Measurements from ENCODE around the gene GPC6. TPM values are rescaled to one million over a fixed set of nuclear protein-coding genes. Genes with fewer than 3 reads are reported as not detected.
A peak's percentile ranks its signal among the peaks of the same experiment; 100 is the strongest.

The GPC6 gene
- total and polyA plus RNA-seq, 12 donors, result 0.15 to 5.4 (median 2.5) TPM

DNA sequence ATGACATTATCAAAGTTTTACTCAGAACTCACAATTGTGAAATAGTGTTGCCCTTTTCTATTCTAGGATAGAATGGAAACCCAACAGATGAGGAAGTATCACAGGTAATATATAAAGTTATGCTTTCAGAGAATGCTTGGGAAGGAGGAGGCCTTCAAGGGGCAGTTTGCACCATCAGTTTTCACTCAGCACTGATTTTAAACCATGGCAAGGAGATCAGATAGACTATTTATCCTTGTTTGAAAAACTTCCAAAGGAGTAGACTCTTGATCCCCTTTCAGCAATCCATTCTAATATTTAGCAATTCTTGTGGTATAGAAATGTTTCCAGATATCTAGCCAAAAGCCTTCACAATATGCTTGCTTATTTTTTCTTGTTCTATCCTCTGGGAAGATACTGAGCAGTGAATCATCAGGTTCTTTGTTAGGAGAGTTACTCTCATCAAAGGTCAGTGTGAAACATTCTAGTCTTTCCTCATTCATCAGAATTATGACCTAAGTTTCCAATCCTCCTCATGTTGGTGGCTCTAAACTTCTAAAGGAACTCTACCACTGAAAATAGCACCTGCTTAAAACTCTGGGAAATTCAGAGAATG, 3.8 kb downstream of the GPC6 start:
- H3K4me3 ChIP-seq, result peak overlapping the region in 1 of 10 donors; percentile 61
- H3K4me1 ChIP-seq, result peaks cover 0 to 16% (median 0%) of the 10 kb centered on the region in 9 donors
- intact Hi-C loops (cut with DNase I), result no loop called here
- no peaks in the 10 kb centered on the region for H3K36me3 ChIP-seq
- DNase-seq (no peak), ATAC-seq (peak in 1 of 8 donors; percentile 36)
- no peak overlapping the region for H3K27ac ChIP-seq
- peaks cover 0 to 59% (median 42%) of the 10 kb centered on the region in 7 donors for H3K27me3 ChIP-seq
- H3K9me3 ChIP-seq, result no peaks in the 10 kb centered on the region
- no peak for TF ChIP-seq CTCF (IDR thresholded peaks at IDR 0.05)

GRCh38 chr13:93231867-93232266, 5.3 kb downstream of the GPC6 start:
- no peak for TF ChIP-seq CTCF (IDR thresholded peaks at IDR 0.05)
- Histone ChIP-seq H3K4me3 (no peak overlapping the region), H3K9me3 (peaks cover 0 to 3% (median 0%) of the 10 kb centered on the region in 11 donors), H3K27me3 (peaks cover 0 to 47% (median 33%) of the 10 kb centered on the region in 7 donors), H3K4me1 (peaks cover 0 to 15% (median 0%) of the 10 kb centered on the region in 9 donors), H3K36me3 (no peaks in the 10 kb centered on the region), H3K27ac (no peak overlapping the region)
- no peak for DNase-seq
- ATAC-seq, result no peak
- WGBS, 2 donors, result 71 to 77% methylated on average over 3 of the region's 3 CpGs
- intact Hi-C loops (cut with DNase I), result no loop called here

- no peak overlapping the region for H3K4me3 ChIP-seq
- DNase-seq (no peak), ATAC-seq (no peak)
- H3K36me3 ChIP-seq, result no peaks in the 10 kb centered on the region
- no peak overlapping the region for H3K27ac ChIP-seq
- no peak for TF ChIP-seq CTCF (IDR thresholded peaks at IDR 0.05)
- intact Hi-C loops (cut with DNase I), result no loop called here
- peaks cover 0 to 26% (median 11%) of the 10 kb centered on the region in 7 donors for H3K27me3 ChIP-seq
- WGBS, 2 donors, result 51% methylated on average over 3 of the region's 3 CpGs
- H3K4me1 ChIP-seq, result no peaks in the 10 kb centered on the region
- H3K9me3 ChIP-seq, result peaks cover 0 to 21% (median 10%) of the 10 kb centered on the region in 11 donors
Observed at GRCh38 chr13:93233997-93234416, 7.4 kb downstream of the GPC6 start.

- Histone ChIP-seq H3K36me3 (no peaks in the 10 kb centered on the region), H3K9me3 (peaks cover 0 to 25% (median 15%) of the 10 kb centered on the region in 11 donors), H3K4me1 (no peaks in the 10 kb centered on the region), H3K4me3 (no peak overlapping the region), H3K27me3 (peaks cover 0 to 21% (median 7%) of the 10 kb centered on the region in 7 donors), H3K27ac (no peak overlapping the region)
- TF ChIP-seq CTCF (IDR thresholded peaks at IDR 0.05), result no peak
- DNase-seq, result no peak
- ATAC-seq, result no peak
- intact Hi-C loops (cut with DNase I), result no loop called here
Observed at GRCh38 chr13:93234459-93234858, 7.9 kb downstream of the GPC6 start.

All from heart right ventricle (tissue), 16 donors.